CD8-positive, alpha-beta memory T cell (primary cell): ENCODE data around the gene IFNAR1. TPM values are rescaled to one million over a fixed set of nuclear protein-coding genes. Genes with fewer than 3 reads are reported as not detected.
"Not testable (repeated sequence)": the region's sequence is repeated elsewhere in the genome, so short reads cannot be mapped to it uniquely, and the experiment has no call there.

Experiments
- CTCF ChIA-PET: fragments of 350-600 bp; sonication (Branson Sonifier 250); formaldehyde crosslinking; loops from one replicate; lab custom pipeline; 2021; ENCODE audit warnings: antibody characterized with exemption; lab: Charles Lee
- POLR2A ChIA-PET: fragments of 350-600 bp; sonication (Branson Sonifier 250); formaldehyde crosslinking; loops from one replicate; lab custom pipeline; 2021; ENCODE audit warnings: antibody characterized with exemption; lab: Charles Lee
- DNase-seq, 5 donors: peaks; one replicate each; pipeline versions ENCODE4 v3.0.0 to v3.0.0-alpha.2; 2020 to 2022; ENCODE audit warnings: mixed read lengths in 1 of 5
- H3K27ac ChIP-seq: one replicate; pipeline ENCODE4 v1.7.0; 2013; ENCODE audit warnings: low read depth, mild to moderate bottlenecking, low read length, moderate library complexity
- H3K27me3 ChIP-seq: 2 replicates; pipeline ENCODE4 v1.7.0; 2013; ENCODE audit warnings: low read length, mild to moderate bottlenecking; ENCODE audit not compliant: insufficient read depth, poor library complexity, severe bottlenecking
- H3K36me3 ChIP-seq: 2 replicates; pipeline ENCODE4 v1.7.0; 2013; ENCODE audit warnings: mild to moderate bottlenecking, low read length, moderate library complexity; ENCODE audit not compliant: insufficient read depth
- H3K4me1 ChIP-seq: 2 replicates; pipeline ENCODE4 v1.7.0; 2013; ENCODE audit warnings: mild to moderate bottlenecking, low read length, moderate library complexity; ENCODE audit not compliant: insufficient read depth
- H3K4me3 ChIP-seq: 2 replicates; pipeline ENCODE4 v1.7.0; 2013; ENCODE audit warnings: mild to moderate bottlenecking, low read length
- H3K9me3 ChIP-seq: 2 replicates; pipeline ENCODE4 v1.7.0; 2013; ENCODE audit warnings: mild to moderate bottlenecking, low read length
- H3K27ac Mint-ChIP-seq, 8 donors: one replicate each; pipeline ENCODE4 v1.8.0; 2020 to 2021; ENCODE audit warnings: mixed read lengths in 8 of 8, mild to moderate bottlenecking in 6 of 8, inconsistent platforms in 3 of 8, moderate library complexity in 3 of 8
- H3K27me3 Mint-ChIP-seq, 2 donors: one replicate each; pipeline ENCODE4 v1.8.0; 2020 to 2021; ENCODE audit warnings: mixed read lengths in 2 of 2, mild to moderate bottlenecking in 1 of 2, moderate library complexity in 1 of 2
- H3K36me3 Mint-ChIP-seq, 3 donors: one replicate each; pipeline ENCODE4 v1.8.0; 2020 to 2021; ENCODE audit warnings: mixed read lengths in 3 of 3, inconsistent platforms in 1 of 3, mild to moderate bottlenecking in 1 of 3
- H3K4me1 Mint-ChIP-seq, 3 donors: one replicate each; pipeline ENCODE4 v1.8.0; 2020 to 2021; ENCODE audit warnings: mixed read lengths in 3 of 3, inconsistent platforms in 1 of 3, mild to moderate bottlenecking in 1 of 3
- H3K4me3 Mint-ChIP-seq, 7 donors: one replicate each; pipeline ENCODE4 v1.8.0; 2020 to 2021; ENCODE audit warnings: mixed read lengths in 7 of 7, mild to moderate bottlenecking in 6 of 7, moderate library complexity in 4 of 7, inconsistent platforms in 2 of 7
- H3K9me3 Mint-ChIP-seq, 5 donors: one replicate each; pipeline ENCODE4 v1.8.0; 2020 to 2022; ENCODE audit warnings: mixed read lengths in 5 of 5, mild to moderate bottlenecking in 3 of 5, moderate library complexity in 2 of 5, inconsistent platforms in 1 of 5
- polyA plus RNA-seq: library from polyadenylated mRNA; unstranded; fragments of 300-500 nt; fragmentation: Illumina TruSeq; gene quantifications from one replicate; pipeline ENCODE4 v1.2.3, GENCODE V29; 2021
- total RNA-seq, 2 experiments: library from RNA; stranded (reverse); gene quantifications; one replicate each; pipeline ENCODE4 v1.2.3, GENCODE V29; 2021

Gene IFNAR1
- total and polyA plus RNA-seq, 3 experiments from 2014 or later: 31.6 to 54.6 (median 34.1) TPM

DNA sequence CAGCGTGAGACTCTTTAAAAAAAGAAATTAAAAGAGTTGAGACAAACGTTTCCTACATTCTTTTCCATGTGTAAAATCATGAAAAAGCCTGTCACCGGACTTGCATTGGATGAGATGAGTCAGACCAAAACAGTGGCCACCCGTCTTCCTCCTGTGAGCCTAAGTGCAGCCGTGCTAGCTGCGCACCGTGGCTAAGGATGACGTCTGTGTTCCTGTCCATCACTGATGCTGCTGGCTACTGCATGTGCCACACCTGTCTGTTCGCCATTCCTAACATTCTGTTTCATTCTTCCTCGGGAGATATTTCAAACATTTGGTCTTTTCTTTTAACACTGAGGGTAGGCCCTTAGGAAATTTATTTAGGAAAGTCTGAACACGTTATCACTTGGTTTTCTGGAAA is 31.2 kb downstream of the IFNAR1 start:
- ChIA-PET CTCF (interaction anchor here (1.2 kb wide), 1 partner anchor 31 kb away, joined by 4 read pairs; the partner anchor contains the start of gene IFNAR1), POLR2A (interaction anchor here (0.6 kb wide), 1 partner anchor 248 kb away, joined by 6 read pairs; no protein-coding TSS in a partner anchor)
- no peaks in the 10 kb centered on the region for H3K9me3 ChIP-seq
- no peaks in the 10 kb centered on the region for H3K27me3 Mint-ChIP-seq
- no peak for DNase-seq
- no peak overlapping the region for H3K4me3 ChIP-seq
- no peaks in the 10 kb centered on the region for H3K27me3 ChIP-seq
- H3K27ac Mint-ChIP-seq: peak overlapping the region in 2 of 8 donors; percentile 21 to 30
- H3K4me3 Mint-ChIP-seq: no peak overlapping the region
- no peaks in the 10 kb centered on the region for H3K9me3 Mint-ChIP-seq
- H3K4me1 Mint-ChIP-seq: peaks cover 7 to 18% (median 12%) of the 10 kb centered on the region in 3 donors
- H3K36me3 Mint-ChIP-seq: peaks cover 0 to 56% (median 11%) of the 10 kb centered on the region in 3 donors
- no peak overlapping the region for H3K27ac ChIP-seq
- H3K36me3 ChIP-seq: peaks cover 10% of the 10 kb centered on the region
- peaks cover 4% of the 10 kb centered on the region for H3K4me1 ChIP-seq

DNA sequence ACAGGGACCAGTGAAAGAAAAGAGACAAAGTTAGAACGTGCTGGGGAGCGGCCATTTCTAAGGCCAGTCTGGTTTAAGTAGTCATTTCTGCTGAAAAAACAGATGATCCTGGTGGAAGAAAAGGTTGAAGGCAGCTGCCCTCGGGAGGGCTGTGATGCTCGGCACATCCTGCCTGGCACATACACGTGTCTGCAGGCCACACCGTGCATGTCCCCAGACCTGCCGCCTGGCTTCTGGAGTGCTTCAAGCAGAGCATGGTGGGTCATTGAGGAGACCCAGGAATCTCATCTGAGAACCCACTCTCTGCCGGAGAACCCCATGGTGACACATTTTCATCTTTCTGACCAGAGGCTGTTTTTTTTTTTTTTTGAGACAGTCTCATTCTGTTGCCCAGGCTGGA is 32.4 kb downstream of the IFNAR1 start:
- ChIA-PET CTCF (no interaction called here), POLR2A (no interaction called here)
- no peak overlapping the region for H3K27ac ChIP-seq
- no peak overlapping the region for H3K4me3 Mint-ChIP-seq
- H3K36me3 ChIP-seq: peaks cover 7% of the 10 kb centered on the region
- H3K4me1 Mint-ChIP-seq: peaks cover 14 to 27% (median 21%) of the 10 kb centered on the region in 3 donors
- no peaks in the 10 kb centered on the region for H3K9me3 Mint-ChIP-seq
- no peaks in the 10 kb centered on the region for H3K27me3 Mint-ChIP-seq
- no peaks in the 10 kb centered on the region for H3K27me3 ChIP-seq
- no peak overlapping the region for H3K4me3 ChIP-seq
- H3K27ac Mint-ChIP-seq: peak overlapping the region in 2 of 8 donors; percentile 24 to 26
- H3K9me3 ChIP-seq: no peaks in the 10 kb centered on the region
- no peak for DNase-seq
- peaks cover 0 to 47% (median 11%) of the 10 kb centered on the region in 3 donors for H3K36me3 Mint-ChIP-seq
- peaks cover 13% of the 10 kb centered on the region for H3K4me1 ChIP-seq

DNA sequence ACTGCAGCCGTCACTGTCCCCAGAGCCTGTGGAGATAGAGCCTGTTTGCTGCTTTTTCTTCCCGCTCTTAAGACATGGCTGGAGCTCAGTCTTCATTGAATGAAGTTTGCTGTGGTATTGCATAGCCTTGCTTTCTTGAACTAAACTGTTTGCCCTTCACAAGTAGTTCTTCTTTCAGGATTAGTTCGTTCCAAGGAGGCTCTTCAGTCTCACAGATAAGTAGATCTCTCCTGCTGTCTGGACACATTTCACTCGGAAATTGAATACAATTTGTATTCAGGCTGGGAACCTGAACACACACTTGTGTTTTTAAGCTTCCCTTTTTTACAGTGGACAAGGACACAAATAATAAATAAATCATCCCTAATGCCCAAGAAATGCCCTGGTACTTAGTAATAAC is 34.7 kb downstream of the IFNAR1 start:
- ChIA-PET CTCF (interaction anchor here (0.8 to 3.3 kb wide), 3 partner anchors 8 to 93 kb away, joined by 4 to 34 read pairs (median 5); partner anchors contain the start of gene IL10RB), POLR2A (no interaction called here)
- Histone ChIP-seq H3K4me1 (peaks cover 21% of the 10 kb centered on the region), H3K36me3 (peaks cover 5% of the 10 kb centered on the region), H3K4me3 (no peak overlapping the region), H3K27me3 (no peaks in the 10 kb centered on the region), H3K27ac (no peak overlapping the region), H3K9me3 (no peaks in the 10 kb centered on the region)
- Mint-ChIP-seq H3K9me3 (no peaks in the 10 kb centered on the region), H3K4me3 (no peak overlapping the region), H3K36me3 (peaks cover 0 to 33% (median 9%) of the 10 kb centered on the region in 3 donors), H3K27ac (peak overlapping the region in 1 of 8 donors; percentile 35), H3K27me3 (peaks cover 0 to 2% of the 10 kb centered on the region in 2 donors), H3K4me1 (peaks cover 17 to 32% (median 28%) of the 10 kb centered on the region in 3 donors)
- no peak for DNase-seq

DNA sequence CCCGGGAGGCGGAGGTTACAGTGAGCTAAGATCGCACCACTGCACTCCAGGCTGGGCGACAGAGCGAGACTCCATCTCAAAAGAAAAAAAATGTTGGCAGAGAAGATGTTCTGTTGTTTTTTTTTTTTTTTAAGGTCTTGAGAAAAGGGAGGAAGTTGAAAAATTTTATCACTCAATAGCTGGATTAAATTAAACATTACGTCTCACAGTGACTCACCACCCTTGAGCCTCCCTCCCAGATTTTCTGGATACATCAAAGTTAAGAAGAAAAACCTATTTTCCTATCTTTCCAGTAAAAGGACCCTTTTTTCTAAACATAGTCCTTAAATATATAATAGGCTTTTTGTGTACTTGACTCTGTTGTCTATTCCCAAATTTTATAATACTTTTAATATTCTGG is 35.5 kb downstream of the IFNAR1 start:
- Histone ChIP-seq H3K27ac (no peak overlapping the region), H3K36me3 (no peaks in the 10 kb centered on the region), H3K4me3 (no peak overlapping the region), H3K4me1 (peaks cover 21% of the 10 kb centered on the region), H3K9me3 (no peaks in the 10 kb centered on the region), H3K27me3 (no peaks in the 10 kb centered on the region)
- no peak for DNase-seq
- peak overlapping the region in 1 of 7 donors; percentile 19 for H3K4me3 Mint-ChIP-seq
- H3K27me3 Mint-ChIP-seq: peaks cover 0 to 2% of the 10 kb centered on the region in 2 donors
- ChIA-PET POLR2A (interaction anchor here (0.6 to 2.5 kb wide), 3 partner anchors 21 to 35 kb away, joined by 3 to 37 read pairs (median 37); partner anchors contain the start of gene IFNAR1), CTCF (interaction anchor here (0.8 to 3.3 kb wide), 14 partner anchors 9 to 165 kb away, joined by 3 to 34 read pairs (median 6); partner anchors contain the start of genes IFNAR1 and IL10RB)
- peaks cover 0 to 27% (median 7%) of the 10 kb centered on the region in 3 donors for H3K36me3 Mint-ChIP-seq
- peaks cover 16 to 26% (median 23%) of the 10 kb centered on the region in 3 donors for H3K4me1 Mint-ChIP-seq
- no peaks in the 10 kb centered on the region for H3K9me3 Mint-ChIP-seq
- peak overlapping the region in 1 of 8 donors; percentile 35 for H3K27ac Mint-ChIP-seq

DNA sequence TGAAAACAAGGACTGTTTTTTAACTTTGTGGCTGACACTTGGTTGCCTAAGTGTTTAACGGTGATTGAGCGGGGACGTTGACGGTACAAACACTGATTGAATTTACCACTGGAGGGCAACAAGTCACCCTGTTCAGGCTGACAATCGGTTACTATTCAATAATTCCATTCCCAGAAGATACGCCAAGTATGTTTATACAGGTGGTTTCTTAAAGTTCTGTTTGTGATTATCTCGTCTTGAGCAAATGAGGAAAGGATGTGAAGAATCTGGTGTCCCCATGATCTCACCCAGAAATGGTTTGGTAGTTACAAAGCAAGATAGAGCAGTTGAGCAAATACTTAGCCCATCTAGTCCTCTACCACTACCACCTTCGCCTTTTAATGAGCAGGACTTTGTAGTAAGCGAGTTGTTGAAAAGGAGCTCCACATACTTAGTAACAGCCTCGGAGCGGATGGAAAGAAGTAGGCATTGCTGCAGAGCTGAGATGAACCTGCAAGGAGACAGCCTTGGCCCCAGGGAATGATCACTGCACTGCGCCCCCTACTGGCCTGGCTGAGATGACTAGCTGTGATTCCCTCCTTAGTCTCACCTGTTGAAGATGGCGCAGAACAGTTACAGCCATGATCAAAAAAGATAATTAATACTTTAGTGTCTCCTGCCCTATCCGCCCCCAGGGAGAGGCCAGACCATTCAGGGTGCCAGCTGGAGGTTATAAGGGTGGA is 36.3 kb downstream of the IFNAR1 start:
- Mint-ChIP-seq H3K27ac (peak overlapping the region; percentile 64 to 99 (median 90)), H3K27me3 (peaks cover 0 to 3% of the 10 kb centered on the region in 2 donors), H3K4me3 (peak overlapping the region; percentile 84 to 92 (median 87)), H3K9me3 (peaks cover 0 to 1% (median 0%) of the 10 kb centered on the region in 5 donors), H3K36me3 (peaks cover under 1 to 21% (median 6%) of the 10 kb centered on the region in 3 donors), H3K4me1 (peaks cover 16 to 24% (median 21%) of the 10 kb centered on the region in 3 donors)
- ChIA-PET CTCF (interaction anchor here (0.6 to 3.3 kb wide), 48 partner anchors 8 to 529 kb away, joined by 3 to 34 read pairs (median 4); partner anchors contain the start of genes DNAJC28, IFNAR1 and TMEM50B), POLR2A (interaction anchor here (0.6 to 2.5 kb wide), 18 partner anchors 10 to 597 kb away, joined by 3 to 37 read pairs (median 6); partner anchors contain the start of genes DNAJC28, IFNAR1, IFNGR2 and TMEM50B)
- no peaks in the 10 kb centered on the region for H3K36me3 ChIP-seq
- no peaks in the 10 kb centered on the region for H3K9me3 ChIP-seq
- H3K27ac ChIP-seq: peak overlapping the region; percentile 62
- H3K4me1 ChIP-seq: peaks cover 21% of the 10 kb centered on the region
- peak overlapping the region; percentile 76 for H3K4me3 ChIP-seq
- peak; percentile 73 to 84 (median 79) for DNase-seq
- H3K27me3 ChIP-seq: no peaks in the 10 kb centered on the region

DNA sequence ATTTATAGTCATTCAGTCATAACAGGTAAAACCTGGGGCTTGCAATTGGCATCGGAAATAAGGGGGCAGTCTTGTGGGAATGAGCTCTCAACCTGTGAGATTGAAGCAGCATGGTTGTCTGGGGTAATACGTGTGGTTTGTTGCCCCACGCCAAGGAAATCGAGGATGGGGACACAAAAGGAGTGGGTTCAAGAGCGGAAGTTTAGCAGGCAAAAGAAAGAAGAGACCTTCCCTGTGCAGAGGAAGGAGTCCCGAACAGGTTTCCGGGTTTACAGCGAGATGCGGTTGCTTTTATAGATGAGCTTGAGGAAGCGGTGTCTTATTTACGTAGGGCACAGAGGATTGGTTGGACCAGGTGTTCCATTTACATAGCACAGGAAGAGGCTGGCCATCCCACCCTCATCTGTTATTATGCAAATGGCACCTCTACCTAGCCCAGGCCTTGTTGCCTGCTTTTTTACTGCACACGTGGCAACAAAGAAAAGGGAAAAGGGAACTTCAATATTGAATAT is 37.3 kb downstream of the IFNAR1 start:
- no peaks in the 10 kb centered on the region for H3K27me3 ChIP-seq
- Mint-ChIP-seq H3K4me1 (peaks cover 14 to 21% (median 20%) of the 10 kb centered on the region in 3 donors), H3K27ac (peak overlapping the region; percentile 89 to 99 (median 92)), H3K4me3 (peak overlapping the region; percentile 84 to 92 (median 87)), H3K9me3 (peaks cover under 1 to 11% (median 5%) of the 10 kb centered on the region in 5 donors), H3K36me3 (peaks cover 0 to 10% (median 9%) of the 10 kb centered on the region in 3 donors), H3K27me3 (peaks cover 0 to 3% of the 10 kb centered on the region in 2 donors)
- peak overlapping the region; percentile 62 for H3K27ac ChIP-seq
- peaks cover 21% of the 10 kb centered on the region for H3K4me1 ChIP-seq
- CTCF ChIA-PET: interaction anchor here (0.9 to 3.3 kb wide), 38 partner anchors 9 to 530 kb away, joined by 3 to 34 read pairs (median 6); partner anchors contain the start of genes IFNAR1 and TMEM50B
- POLR2A ChIA-PET: interaction anchor here (0.6 to 2.5 kb wide), 16 partner anchors 12 to 591 kb away, joined by 3 to 37 read pairs (median 5); partner anchors contain the start of genes DNAJC28, IFNAR1, IFNGR2 and PAXBP1
- peaks cover 9% of the 10 kb centered on the region for H3K9me3 ChIP-seq
- H3K36me3 ChIP-seq: no peaks in the 10 kb centered on the region
- peak; percentile 51 to 86 (median 84) for DNase-seq
- peak overlapping the region; percentile 76 for H3K4me3 ChIP-seq

DNA sequence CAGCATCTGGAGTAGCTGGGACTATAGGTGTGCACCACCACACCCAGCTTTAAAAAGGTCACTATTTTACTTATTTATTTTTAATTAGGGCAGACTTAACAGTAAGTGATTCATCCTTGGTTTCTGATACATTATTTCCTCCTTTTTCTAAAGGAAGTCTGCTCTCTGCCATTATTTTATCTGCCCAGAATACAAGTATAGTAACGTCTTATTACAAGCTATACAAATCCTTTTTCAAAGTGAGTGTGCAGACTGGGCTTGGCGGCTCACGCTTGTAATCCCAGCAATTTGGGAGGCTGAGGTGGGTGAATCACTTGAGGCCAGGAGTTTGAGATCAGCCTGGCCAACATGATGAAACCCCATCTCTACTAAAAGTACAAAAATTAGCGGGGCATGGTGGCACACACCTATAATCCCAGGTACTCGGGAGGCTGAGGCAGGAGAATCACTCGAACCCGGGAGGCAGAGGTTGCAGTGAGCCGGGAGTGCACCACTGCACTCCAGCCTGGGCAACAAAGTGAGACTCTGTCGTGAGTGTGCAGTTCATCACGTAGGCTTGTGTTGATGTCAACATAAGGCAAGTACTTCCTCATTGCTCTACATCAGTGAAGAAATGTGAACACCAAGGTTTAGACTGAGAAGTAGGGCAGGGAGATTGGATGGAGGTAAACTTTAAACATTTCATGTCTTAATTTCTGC is 39.3 kb downstream of the IFNAR1 start:
- CTCF ChIA-PET: interaction anchor here (0.7 kb wide), 1 partner anchor 21 kb away, joined by 4 read pairs; no protein-coding TSS in a partner anchor
- Mint-ChIP-seq H3K4me1 (peaks cover 14 to 21% (median 20%) of the 10 kb centered on the region in 3 donors), H3K36me3 (peaks cover 2 to 15% (median 2%) of the 10 kb centered on the region in 3 donors), H3K9me3 (peaks cover 5 to 24% (median 16%) of the 10 kb centered on the region in 5 donors)
- H3K27me3 ChIP-seq, H3K27me3 Mint-ChIP-seq, DNase-seq, POLR2A ChIA-PET, H3K4me3 ChIP-seq, H3K27ac Mint-ChIP-seq, H3K36me3 ChIP-seq, H3K4me3 Mint-ChIP-seq: not testable (repeated sequence)
- Histone ChIP-seq H3K4me1 (peaks cover 21% of the 10 kb centered on the region), H3K9me3 (peaks cover 15% of the 10 kb centered on the region), H3K27ac (peak overlapping the region; percentile 7)
